SK-N-SH (cell line): Measurements from ENCODE around the gene GPM6B.
A peak's percentile ranks its signal among the peaks of the same experiment; 100 is the strongest.

Source experiments
- CTCF ChIP-seq: fragments of 200-600 bp; sonication (generic); IDR thresholded peaks from 2 replicates; pipeline ENCODE4 v1.6.1; 2017; ENCODE audit warnings: antibody characterized with exemption, mild to moderate bottlenecking, moderate library complexity
- EP300 ChIP-seq, 2 experiments: IDR thresholded peaks; 2 replicates each; pipeline versions ENCODE4 v1.4.0 to v1.6.1; 2012; ENCODE audit warnings: borderline replicate concordance in 1 of 2, low read depth in 1 of 2, low read length in 1 of 2
- EZH2phosphoT487 ChIP-seq: fragments of 200-600 bp; sonication (generic); IDR thresholded peaks from 2 replicates; pipeline ENCODE4 v1.6.1; 2017; ENCODE audit warnings: low read depth, mixed run types, mild to moderate bottlenecking, antibody characterized with exemption, moderate library complexity, borderline replicate concordance
- GABPA ChIP-seq: IDR thresholded peaks from 2 replicates; pipeline ENCODE4 v1.4.0; 2012; ENCODE audit warnings: low read depth, mild to moderate bottlenecking
- NFIC ChIP-seq: IDR thresholded peaks from 2 replicates; pipeline ENCODE4 v1.4.0; 2012; ENCODE audit warnings: borderline replicate concordance
- POLR2AphosphoS5 ChIP-seq: IDR thresholded peaks from 2 replicates; pipeline ENCODE4 v1.6.1; 2012; ENCODE audit warnings: low read depth, low read length
- RAD21 ChIP-seq: IDR thresholded peaks from 2 replicates; pipeline ENCODE4 v1.6.1; 2012; ENCODE audit warnings: mild to moderate bottlenecking, low read length
- REST ChIP-seq: IDR thresholded peaks from 2 replicates; pipeline ENCODE4 v1.6.1; 2012; ENCODE audit warnings: mild to moderate bottlenecking, low read depth, low read length, moderate library complexity
- RXRA ChIP-seq: IDR thresholded peaks from 2 replicates; pipeline ENCODE4 v1.4.0; 2012; ENCODE audit warnings: low read depth, mild to moderate bottlenecking, borderline replicate concordance
- USF1 ChIP-seq: IDR thresholded peaks from 2 replicates; pipeline ENCODE4 v1.4.0; 2012; ENCODE audit warnings: low read depth, borderline replicate concordance
- YY1 ChIP-seq: IDR thresholded peaks from 2 replicates; pipeline ENCODE4 v1.4.0; 2012; ENCODE audit warnings: low read depth, mild to moderate bottlenecking
- ZBTB33 ChIP-seq: IDR thresholded peaks from 2 replicates; pipeline ENCODE4 v1.4.0; 2012; ENCODE audit warnings: low read depth, borderline replicate concordance

DNA sequence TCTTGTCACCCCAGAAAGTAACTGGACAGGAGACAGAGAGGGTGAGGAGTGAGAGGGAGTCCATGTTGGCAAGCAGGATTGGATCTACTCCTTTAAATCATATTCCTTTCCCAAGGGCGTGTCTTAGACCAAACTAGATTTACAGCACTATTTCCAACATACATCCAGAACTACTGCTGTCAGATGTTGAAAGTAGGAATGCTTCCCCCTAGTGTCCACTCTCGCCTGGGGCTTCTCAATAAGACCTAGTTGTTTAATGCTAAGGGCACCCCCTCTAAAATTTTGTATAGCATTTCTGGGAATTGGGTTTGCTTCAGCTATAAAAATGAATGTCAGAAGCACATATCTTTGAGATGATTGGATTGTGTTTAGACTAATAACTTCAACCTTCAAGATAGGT lies 69.1 kb downstream of the GPM6B start:
- TF ChIP-seq CTCF (peak; percentile 67), RAD21 (peak; percentile 50), USF1 (no peak), POLR2AphosphoS5 (no peak), EZH2phosphoT487 (no peak), EP300 (IDR thresholded peaks at IDR 0.05; ENCODE audit: borderline replicate concordance in 1 of 2, low read depth in 1 of 2, low read length in 1 of 2) (no peak), REST (no peak), RXRA (no peak), NFIC (no peak), ZBTB33 (no peak), GABPA (no peak), YY1 (no peak)
